GOT3 (cell line): ENCODE data around the gene SAMHD1.

Experiments
- DNase-seq: peaks from one replicate; lab custom pipeline; 2025; ENCODE audit warnings: mixed read lengths; lab: John Stamatoyannopoulos, UW

Gene SAMHD1

DNA sequence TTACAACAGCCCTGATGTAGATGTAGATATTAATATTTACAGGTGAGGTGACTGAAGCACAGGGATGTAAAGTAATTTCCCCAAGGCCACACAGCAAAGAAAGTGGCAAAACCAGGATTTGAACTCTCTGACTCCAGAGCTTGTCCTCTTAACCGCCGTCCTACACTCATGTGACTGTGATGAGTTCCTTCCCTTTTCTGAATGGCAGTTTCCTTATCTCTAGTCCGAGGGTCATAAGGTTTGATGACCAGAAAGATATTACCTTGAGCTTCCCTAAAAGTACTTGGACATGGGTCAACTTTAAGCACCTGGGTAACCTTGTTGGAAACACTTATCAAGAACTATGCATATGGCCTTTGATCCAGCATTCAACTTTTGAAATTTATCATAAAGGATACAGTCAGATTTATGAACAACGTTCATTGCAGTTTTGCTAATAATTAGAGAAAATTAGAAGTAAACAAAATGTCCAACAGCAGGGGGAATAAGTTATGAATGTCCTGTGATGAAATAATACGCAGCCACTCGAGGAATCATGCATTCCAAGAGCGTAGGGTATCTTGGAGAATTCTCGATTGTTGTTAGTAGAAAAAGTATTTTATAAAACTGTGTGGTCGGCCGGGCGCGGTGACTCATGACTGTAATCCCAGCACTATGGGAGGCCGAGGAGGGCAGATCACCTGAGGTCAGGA, 77.9 kb downstream of the SAMHD1 start:
- DNase-seq, result no peak

DNA sequence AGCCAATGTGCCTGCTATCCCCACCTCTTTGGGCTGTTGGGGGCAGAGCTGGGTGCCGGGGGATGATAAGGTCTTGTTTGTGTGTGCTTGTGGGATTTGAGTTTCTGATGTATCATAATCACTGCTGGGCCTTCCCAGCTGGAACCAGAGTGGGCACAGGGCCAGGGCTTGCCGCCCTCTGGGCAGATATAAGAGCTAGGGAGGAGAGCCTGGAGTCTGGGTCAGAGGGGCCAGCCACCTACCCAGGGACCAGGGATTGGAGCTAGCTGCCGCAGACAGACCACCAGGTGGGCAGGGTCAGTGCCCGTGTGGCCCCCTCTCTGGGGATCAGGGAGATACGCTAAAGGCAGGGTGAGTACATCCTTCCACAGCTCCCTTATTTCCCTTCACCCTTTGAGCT, 78.7 kb downstream of the SAMHD1 start:
- no peak for DNase-seq

GRCh38 chr20:36871640-36872570, 79.6 kb downstream of the SAMHD1 start:
- no peak for DNase-seq

DNA sequence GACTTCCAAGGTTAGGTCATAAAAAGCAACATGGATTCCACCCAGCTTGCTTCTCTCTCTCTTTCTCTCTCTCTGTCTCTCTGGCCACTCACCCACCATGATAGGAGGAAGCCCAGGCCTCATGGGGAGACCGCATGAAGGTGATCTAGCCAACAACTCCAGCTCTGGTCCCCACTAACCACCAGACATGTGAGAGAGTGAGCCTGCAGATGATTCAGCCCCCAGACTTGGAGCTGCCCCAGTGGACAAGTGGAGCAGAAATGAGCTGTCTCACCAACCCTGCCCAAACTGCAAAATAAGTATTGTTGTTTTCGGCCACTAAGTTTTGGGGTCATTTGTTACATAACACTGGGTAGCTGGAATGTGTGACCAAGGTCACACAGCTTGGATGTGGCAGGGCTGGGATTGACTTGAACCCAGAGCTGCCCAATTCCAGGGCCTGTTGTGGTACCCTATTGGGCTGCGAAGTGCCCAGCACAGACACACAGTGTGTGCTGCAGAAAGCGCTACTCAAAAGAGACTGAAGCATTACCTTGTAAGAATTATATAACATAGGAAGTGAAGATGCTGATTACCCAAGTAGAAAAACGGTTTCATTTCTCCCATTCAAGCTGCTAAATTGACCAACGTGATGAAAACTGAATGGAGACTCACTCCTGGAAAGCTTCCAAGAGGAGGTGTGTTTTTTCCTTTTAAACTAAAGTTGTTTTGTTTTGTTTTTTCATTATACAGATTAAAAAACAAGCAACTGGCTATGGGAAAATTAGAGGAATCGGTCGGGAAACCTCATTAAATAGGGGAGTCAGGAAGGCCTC, 84.6 kb downstream of the SAMHD1 start:
- no peak for DNase-seq

DNA sequence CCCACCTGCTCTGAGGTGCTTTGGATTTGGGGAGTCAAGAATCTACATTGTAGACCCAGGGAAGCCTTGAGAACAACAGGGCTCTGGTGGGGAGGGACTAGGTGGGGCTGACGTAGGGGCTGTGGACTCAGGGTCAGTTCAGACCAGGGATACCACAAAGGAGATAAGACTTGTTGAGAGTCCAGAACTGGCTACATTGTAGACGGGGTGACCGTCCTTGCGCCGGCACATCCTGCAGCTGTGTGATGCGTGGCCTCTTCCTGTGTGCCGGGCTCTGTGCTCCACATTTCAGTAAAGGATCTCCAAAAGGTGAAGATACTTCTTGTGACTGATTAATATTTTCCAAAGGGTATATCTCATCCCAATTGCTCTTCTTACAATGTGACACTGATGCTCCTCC, 85.3 kb downstream of the SAMHD1 start:
- no peak for DNase-seq

- no peak for DNase-seq
Observed at GRCh38 chr20:36865861-36866149, 85.7 kb downstream of the SAMHD1 start.

DNA sequence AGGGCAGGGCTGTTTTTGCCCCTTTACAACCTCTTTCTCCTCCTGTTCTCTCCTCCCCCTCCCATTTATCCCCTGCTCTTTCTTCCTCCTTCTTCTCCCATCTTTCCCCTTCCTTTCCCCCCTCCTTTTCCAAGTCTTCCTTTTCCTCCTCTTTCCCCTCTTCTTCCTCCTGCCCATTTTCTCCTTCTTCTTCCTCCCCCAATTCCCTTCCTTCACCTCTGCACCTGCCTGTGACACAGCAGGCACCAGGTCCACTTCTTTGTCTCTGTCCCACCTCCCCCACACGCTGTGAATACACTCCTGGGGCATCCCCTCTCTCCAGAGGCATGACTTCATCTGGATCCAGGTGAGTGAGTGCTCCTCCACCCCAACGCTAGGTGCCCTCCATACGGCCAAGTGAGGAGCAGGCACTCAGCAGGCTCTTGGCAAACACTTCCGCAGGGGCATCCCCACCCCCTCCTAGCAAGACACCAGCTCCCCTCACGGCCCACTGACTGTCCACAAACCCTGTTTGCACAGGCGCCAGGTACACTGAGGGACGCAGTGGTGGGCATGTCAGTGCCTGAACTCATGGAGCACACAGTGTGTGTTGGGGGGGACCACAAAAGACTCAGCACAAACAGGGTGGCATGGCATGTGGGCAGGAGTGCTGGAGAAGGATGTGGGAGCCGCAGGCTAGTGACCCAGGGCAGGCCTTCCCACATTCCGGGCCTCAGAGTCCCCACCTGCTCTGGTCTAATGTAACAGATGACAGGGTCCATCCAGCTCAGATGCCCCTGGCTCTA, 86.2 kb downstream of the SAMHD1 start:
- DNase-seq, result no peak

- DNase-seq, result peak; percentile 67
Observed at GRCh38 chr20:36862857-36863668, 88.4 kb downstream of the SAMHD1 start.

DNA sequence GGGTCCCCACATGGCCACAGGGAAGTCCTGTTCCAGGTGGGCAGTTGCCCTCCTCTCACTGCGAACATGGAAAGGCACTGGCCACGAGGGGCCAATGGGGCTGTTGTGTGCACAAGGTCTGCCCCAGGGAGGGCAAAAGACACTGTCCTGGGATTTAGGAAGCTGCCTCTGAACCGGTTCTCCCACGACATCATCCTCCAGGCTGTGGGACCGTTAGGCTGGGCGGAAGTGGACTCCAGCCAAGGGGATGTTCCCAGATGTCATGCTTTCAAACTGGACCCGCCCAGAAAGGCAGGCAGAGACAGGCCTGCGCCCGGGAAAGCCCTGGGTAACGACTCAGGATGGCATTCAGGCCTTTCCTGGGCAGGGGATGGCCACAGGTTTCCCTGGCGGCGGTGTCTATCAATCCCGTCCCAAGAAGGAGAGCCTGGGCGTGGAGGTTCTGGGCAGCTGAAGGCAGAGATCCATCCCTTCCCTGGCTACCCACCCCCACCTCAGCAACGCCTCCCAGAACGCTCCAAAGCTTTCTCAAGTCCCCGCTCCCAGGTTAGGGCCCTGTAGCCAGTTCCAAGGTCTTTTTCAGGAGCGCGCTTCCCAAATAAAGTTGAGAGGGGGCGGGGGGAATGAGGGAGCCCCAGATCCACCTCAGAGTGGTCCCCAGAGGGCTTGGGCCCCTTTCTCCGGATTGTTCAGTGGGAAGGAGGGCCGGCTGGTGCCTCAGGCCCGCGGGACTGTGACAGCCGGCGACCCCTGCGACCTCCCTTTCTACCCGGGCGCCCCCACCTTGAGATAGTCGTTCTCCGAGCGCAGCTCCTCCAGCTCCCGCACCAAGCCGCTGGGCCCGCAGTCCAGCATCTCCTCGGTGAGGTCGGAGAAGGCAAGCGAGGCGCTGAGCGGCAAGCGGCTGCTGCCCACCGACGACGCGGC, 89.4 kb downstream of the SAMHD1 start:
- peak; percentile 50 for DNase-seq

DNA sequence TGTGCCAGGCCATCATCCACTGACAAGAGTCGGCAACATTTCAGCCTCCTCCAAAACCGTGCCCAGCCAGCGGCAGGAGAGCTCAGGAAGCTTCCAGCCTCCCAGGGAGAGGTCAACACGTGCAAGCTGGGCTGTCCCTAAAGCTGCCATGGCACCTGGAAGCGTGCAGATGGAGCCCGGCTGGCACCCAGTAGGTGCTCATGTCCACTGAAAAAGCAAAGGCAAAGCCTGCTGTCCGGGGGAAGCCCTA, 90.0 kb downstream of the SAMHD1 start:
- DNase-seq, result no peak

- no peak for DNase-seq
Observed at GRCh38 chr20:36860811-36861624, 90.5 kb downstream of the SAMHD1 start.

- DNase-seq, result no peak
Observed at GRCh38 chr20:36860339-36860738, 91.2 kb downstream of the SAMHD1 start.

DNA sequence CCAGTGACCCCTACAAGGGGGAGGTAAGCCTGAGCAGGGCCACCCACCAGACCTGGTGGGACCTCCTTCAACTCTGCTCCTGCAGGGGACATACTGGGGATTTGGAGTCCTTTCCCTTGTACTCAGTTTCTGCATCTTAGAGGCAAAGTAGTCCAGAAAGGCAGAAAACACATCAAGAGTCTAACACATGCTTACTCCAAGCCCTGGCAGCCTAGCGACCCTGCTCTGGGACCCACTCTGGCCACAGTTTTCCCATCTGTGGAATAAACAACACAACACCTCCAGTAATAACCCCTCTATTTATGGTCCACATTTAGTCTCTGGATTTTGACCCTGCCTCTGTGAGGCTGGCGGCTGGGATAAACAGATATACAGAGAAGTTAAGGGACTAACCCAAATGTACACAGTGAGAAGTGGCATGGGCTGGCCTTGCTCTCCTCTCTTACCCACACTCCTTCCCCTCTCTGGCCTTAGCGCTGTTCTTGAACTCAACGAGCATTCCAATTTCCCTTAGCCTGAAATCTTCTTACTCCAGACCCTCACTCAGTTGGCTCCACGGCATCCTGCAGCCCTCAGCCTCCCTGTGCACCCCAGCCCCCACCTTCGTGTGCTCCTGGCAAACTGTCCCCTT, 91.7 kb downstream of the SAMHD1 start:
- DNase-seq, result no peak

DNA sequence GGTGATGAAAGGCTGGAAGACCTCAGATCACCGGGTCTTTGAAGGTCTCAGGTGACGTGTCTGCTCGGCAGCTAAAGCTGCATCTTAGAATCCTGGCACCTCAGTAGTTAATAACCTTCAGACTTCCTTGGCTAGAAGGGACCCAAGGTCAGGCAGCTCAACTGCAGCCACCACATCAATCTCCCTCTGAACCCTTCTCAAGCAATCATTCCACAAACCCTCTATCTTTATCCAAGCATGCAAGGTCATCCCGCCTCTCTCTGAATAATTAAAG, 92.3 kb downstream of the SAMHD1 start:
- no peak for DNase-seq

- DNase-seq, result no peak
Observed at GRCh38 chr20:36856691-36857635, 94.5 kb downstream of the SAMHD1 start.

GRCh38 chr20:36856195-36856594, 95.3 kb downstream of the SAMHD1 start:
- DNase-seq, result no peak

- no peak for DNase-seq
Observed at GRCh38 chr20:36855241-36855657, 96.3 kb downstream of the SAMHD1 start.
